Activated CD4-positive, CD25-positive, alpha-beta regulatory T cell (primary cell): ENCODE measurements around the gene RGS6.

Experiments
- DNase-seq, 4 experiments: peaks; one replicate each; lab custom pipeline; 2025; lab: John Stamatoyannopoulos, UW

The RGS6 gene

DNA sequence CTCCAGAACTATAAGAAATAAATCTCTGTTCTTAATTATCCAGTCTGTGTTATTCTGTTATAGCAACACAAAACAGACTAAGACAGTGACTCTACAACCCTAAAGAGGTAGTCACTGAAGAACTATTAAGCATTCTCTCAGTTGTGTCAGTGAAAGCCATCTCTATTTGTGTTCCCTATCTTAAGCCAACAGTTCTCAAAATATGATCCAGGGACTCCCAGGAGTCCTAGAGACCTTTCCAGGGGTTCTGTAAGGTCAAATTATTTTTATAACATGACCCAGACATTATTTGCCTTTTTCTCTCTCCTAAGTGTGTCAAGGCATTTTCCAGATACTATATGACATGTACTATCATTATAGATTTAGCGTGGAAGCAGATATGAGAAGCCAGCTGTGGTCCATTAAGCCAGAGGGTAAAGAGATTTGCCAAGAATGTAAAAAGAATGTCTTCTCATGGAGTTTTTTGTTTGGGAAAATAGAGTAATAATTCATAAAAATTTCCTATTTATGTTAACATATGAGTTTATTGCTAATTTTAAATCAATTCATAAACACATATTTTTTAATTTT lies 315.8 kb downstream of the RGS6 start:
- no peak for DNase-seq

DNA sequence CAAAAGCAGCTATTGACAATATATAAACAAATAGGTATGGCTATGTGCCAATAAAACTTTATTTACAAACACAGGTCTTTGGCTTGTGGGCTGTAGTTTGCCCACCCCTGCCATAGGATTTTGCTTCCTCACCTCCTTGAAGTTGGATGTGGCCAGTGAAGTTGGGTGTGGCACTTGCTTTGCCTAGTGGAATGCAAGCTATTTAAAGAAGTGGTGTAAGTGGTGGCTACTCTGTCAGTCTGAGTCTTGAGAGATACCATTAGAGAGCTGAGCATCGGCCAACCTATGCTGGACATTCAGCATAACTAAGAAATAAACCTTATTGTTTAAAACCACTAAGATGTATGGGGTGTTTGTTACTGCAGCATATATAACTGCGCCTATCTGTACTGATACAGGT lies 321.3 kb downstream of the RGS6 start:
- DNase-seq = no peak

DNA sequence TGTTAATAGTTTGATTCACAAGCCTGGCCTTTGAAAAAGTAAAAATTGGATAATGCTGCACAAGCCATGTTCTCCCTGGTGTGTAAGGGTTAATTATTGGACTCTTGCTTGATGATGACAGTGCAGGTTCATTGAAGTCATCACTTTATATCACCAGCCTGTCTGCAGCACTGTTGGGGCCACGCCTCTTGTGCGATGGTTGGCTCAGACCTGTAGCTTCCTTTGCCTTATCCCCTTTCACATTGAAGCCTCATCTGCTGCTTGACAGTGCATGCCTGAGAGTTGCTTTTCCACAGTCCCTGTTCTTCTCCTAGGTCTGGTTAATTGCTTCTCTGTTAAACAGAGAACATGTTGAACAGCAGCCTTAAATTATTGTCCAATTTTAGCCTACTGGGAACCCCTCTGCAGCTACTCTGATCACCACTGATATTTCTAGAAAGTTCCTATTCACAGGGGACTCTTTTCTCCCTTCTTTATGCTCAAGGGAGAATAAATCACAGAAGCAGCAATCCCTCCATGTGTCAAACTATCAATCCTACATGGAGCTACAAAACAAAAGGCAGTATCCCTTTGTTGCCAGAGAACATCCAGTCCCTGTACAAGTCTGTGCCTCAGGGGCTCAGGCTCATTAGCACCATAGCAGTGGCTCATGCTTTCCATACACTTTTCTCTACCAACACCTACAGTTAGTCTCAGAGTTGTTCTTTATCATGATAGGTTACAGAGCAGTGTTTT lies 322.1 kb downstream of the RGS6 start:
- DNase-seq = no peak

DNA sequence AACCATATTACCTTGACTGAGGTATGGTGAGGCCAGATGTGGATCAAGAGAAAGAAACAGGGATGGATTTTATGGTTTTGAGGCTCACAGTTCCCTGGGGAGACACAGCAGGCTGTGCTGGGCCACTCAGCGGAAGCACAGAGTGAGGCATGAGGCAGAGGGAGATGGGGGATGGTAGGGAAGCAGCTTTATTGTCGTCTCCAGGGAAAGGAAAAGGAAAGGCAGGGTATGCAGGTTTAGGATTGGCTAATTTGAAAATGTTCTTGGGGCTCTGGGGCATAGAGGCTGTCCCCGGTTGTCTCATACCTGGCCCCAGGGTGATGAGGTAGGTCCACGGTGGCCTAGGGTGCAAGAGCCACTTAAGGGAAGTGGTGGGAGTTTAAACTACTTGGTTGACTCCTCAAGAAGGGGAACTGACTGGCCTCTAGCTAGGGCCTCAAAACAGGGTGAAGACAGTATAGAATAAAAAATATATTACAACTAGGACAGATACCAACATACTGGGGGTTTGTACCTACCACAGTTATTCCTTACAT lies 322.8 kb downstream of the RGS6 start:
- no peak for DNase-seq

DNA sequence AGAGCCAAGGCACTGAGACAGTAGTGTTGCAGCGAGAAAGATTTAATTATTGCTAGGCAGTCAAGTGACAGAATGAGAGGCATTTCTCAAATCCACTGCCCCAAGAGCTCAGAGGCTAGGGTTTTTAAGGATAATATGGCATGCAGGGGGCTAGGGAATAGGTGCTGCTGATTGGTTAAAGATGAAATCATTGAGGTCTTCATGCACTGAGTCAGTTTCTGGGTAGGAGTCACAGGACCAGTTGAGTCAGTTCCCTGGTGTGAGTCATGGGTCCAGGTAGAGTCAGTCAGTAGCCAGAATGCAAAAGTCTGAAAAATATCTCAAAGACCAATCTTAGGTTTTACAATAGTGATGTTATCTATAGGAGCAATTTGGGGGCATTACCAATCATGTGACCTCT lies 323.8 kb downstream of the RGS6 start:
- DNase-seq = no peak

DNA sequence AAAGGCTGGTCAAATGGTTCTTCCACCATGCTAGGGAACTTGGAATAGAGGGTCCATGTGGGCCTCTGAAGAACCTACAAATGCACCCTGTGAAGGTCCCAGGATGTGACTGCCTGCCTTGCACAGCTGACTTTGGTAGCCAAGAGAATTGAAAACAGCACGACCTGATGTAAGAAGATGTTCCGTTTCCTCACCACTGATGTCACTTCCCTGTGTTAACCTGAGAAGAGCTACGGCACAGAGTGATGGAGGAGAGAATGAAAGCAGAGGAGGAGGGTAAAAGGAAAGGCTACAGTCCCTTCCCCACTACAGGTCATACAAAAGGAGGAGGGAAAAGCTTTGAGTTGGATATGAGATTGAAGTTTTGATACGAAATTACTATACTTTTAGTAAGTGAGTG lies 328.8 kb downstream of the RGS6 start:
- no peak for DNase-seq

DNA sequence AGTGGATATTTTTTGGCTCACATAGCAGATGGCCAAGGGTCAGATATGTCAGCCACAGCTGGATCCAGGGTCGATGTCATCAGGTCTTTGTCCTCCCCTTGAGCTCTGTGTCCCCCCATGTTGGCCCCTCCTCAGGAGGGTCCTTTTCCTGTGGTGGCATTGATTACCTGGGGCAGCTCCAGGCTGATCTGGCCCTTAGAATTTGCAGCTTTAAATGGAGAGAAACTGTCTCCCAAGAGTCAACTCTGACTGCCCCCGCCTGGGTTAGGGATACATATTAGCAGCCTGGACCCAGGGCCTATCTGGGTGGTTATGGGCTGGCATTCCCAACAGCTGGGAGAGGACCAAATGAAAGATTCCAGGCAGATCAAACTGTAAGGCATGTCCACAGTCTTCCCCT lies 330.5 kb downstream of the RGS6 start:
- DNase-seq = no peak

DNA sequence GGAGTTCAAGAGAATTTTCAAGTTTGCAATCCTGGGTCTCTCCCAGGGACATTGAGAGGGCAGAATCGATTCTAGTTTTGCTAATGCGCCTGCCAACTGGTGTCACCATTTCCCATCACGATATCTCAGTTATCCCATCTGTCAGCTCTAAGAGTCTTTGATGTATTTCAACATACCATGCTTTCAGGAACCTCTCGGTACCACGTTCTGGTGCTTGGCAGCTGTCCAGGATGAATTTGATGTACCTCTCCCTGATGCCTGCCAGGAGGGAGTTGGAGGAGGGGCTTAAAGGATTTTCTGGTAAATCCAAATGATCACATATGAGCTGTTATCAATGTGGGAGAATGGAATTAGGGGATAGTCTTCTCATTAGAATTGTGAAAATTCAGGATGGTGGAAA lies 332.5 kb downstream of the RGS6 start:
- DNase-seq = no peak

DNA sequence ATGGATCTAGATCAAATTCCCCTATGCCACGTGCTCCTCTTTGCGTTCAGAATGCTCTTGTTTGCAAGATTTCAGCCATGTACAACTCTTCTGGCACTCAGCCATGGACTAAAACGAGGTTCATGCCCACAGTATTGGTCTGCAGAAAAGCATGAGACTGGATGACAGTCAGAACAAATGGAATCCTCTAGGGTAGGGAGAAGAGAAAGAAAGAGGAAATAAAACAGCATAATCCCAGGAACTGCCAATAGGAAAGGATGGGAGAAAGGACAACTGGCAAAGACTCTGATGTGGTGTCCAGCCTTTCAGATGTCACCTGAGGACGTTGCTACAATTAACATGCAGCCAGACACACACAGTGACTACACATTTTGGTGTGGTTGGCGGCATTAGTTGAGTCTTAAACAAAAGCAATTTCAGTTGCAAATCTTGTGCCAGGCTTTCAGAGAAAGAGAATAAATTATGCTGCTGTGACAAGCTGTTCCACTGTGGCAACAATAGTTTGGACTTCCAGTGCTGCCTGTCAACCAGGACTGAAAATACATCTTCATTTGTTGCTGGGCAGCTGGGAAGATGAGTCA lies 338.0 kb downstream of the RGS6 start:
- no peak for DNase-seq

DNA sequence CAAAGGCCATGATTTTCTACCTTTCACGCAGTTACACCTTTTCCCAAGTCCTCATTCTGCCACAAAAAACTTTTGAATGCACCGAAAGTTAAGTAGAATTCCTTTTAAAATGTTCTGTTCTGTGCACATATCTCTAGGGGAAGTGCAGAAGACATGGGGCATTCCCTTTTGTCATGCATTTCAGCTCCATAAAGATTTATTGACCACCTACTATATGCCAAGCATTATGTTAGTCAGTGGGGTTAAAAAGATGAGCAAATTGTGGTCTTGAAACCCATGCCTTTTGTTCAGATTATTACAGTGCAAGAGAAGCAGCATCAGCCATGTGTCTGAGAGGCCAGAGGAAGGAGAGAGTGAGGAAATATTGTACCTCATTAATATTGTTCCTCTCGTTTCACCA lies 338.5 kb downstream of the RGS6 start:
- no peak for DNase-seq

DNA sequence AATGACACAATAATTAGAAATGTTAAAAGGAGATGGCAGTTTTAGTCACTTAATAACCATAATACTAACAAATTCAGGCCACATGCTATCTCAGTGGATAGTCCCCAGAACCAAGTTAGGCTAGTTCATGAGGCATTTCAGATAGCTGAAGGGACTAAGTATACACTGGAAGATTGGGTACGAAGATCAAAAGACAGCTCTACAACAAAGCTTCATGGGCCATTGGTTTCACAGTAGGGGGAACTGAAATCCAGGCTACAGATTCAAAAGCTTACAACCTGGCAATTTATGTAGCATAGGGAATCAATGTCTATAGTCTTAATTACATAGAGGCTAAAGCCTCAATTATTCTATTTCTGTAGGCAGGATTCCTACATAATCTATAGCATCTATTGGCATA lies 343.0 kb downstream of the RGS6 start:
- no peak for DNase-seq

DNA sequence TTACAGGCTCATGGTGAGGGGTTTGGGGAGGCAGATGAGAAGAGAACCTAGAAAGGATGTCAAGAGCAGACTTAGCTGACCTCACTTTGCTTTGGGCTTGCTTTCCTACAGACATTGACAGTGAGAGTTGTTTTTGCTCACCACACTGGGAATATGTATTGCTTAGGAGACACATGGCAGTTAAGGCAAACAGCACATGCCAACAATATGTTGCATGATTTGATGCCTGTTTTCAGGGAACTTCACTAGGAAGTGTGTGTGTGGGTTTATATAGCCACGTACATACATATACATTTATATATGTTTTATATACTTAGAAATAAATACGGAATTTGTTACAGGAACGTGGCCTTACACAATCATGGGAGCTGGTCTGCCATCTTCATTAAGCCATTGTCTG lies 346.1 kb downstream of the RGS6 start:
- DNase-seq = no peak

DNA sequence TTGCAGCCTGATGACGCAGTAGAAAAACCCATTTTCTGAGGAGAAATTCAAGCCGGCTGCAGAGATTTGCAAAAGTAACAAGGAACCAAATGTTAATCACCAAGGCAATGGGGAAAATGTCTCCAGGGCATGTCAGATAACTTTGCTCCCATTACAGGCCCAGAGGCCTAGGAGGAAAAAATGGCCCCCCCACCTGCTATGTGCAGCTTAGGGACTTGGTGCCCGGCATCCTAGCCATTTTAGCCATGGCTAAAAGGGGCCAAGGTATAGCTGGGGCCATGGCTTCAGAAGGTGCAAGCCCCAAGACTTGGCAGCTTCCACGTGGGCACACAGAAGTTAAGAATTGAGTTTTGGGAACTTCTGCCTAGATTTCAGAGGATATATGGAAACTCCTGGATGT lies 351.9 kb downstream of the RGS6 start:
- DNase-seq = no peak

DNA sequence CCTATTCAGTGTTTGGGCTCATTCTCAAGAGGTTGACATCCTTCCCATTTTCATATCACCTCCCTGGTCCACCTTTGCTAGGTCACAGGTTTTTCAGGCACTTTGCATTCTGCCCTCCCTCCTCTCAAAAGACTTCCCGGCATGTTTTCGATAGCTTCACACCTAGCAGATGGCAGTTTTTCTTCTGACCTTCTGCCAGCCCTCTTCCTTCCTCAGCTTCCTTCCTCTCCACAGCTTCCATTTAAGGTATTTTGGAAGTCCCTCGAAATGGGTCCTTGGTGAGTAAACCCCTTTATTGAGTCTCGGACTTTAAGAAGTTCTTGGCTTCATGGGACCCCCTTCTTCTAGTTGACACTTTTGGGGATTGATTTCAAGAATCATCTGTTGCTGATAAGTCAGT lies 358.0 kb downstream of the RGS6 start:
- no peak for DNase-seq

DNA sequence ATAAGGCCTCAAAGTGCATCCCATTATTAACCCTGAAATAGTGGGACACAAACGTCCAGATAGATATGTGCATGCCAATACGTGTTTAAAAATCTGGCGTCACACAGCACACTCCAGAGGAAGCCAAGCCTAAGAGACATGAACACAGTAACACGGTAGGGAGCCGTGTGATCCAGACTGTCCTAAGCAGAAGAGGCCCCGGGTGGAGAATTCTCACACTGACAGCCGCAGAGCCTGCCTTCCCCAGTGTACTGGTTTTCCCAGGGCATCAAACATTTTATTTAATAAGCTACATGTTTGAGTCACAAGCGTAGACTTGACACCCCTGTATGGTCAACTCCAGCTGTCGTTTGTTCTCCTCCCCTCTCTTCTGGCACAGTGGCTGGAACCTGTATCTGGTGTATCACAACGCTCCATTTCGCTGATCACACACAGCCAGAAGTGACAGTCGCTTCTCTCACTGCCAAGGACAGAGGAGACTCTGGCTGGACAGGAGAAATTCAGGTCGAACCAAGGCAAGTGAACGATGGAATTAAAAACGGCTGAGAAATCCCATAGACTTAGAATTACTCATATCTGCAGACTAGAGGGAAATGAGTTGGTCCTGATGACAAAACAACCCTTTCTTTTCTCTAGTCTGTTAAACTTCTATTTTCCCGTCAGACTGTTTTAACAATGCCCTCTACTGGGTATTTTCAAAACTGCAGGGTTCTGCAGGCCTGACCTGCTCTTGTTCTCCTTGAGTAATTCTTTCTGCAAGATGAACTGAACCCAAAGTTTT lies 359.9 kb downstream of the RGS6 start:
- DNase-seq = no peak

DNA sequence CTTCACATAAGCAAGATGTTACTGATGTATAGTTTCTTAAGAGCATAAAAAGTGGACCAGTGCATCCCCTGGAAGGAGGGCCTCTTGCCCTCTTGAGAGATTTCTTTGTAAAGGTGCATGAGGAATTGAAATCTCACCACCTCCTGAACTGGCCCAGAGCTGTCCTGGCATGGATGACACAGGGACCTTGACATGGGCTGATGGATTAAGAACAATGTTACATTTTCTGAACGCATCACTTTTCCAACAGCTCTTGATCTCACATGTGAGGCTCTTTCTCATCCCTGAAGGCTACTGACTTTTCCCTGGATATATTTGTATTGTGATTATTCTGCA lies 360.4 kb downstream of the RGS6 start:
- no peak for DNase-seq

DNA sequence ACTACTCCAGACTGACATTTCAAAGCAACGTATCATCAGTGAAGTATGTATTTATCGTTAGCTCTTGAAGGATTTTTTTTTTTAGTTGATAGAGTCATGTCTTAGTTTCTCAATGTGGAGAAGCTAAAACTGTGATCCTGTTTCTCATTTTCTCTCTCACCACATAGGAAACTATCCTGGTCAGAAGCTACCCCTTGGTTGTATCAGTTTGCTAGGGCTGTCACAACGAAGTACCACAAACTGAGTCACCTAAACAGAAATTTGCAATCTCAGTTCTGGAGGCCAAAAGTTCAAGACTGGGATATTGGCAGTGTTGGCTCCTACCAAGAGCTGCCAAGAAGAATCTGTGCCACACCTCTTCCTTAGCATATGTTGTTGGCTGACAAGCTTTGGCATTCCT lies 369.1 kb downstream of the RGS6 start:
- DNase-seq = no peak

DNA sequence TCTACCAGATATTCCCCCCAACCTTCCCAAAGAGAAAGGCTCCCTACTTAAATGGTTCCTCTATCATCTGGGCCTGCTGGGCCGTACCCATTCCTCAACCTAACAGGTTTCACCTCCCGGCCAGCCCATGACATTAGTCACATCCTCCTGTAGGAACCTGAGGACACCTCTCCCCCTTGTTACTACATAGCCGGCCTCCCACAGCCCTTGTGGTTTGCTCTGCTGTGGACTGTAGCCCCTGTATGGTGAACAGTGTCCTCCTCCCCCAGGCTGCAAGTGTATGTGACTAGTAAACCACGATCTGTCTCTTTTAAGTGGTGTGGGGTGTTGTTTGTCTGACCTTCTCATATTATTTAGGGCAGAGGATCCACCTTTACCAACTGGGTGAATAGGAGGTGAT lies 371.7 kb downstream of the RGS6 start:
- DNase-seq = no peak

DNA sequence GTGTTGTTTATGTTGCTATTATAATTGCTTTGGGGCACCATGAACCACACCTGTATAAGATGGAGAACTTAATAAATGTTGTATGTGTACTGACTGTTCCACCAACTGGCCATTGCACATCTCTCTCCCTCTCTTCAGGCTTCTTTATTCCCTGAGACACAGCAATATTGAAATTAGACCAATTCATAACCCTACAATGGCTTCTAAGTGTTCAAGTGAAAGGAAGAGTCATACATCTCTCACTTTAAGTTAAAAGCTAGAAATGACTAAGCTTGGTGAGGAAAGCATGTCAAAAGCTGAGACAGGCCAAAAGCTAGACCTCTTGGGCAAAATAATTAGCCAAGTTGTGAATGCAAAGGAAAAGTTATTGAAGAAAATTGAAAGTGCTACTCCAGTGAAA lies 373.3 kb downstream of the RGS6 start:
- DNase-seq = no peak

DNA sequence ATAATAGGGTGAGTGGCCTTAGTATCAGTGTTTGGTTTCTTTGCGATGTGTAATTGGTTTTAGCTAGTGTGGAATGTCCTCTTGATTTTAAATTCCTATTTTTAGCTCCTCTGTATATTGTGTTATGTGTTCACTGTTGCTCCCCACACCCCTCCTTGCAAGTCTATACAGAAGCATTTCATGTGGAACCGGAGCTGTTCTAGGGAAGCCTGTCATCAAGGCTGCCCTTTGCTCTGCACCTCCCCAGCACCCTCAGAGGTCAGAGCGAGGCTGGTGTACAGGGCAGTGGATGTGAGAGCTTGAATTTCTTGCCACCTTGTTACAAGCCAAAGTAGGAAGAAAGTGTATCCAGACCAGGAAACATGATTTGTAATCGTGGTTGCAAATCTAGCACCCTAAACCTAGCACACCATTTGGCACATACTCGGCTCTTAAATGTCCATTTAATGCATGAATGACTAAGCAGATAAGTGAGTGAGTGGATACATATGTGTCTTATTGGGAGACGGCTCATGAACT lies 376.8 kb downstream of the RGS6 start:
- no peak for DNase-seq

DNA sequence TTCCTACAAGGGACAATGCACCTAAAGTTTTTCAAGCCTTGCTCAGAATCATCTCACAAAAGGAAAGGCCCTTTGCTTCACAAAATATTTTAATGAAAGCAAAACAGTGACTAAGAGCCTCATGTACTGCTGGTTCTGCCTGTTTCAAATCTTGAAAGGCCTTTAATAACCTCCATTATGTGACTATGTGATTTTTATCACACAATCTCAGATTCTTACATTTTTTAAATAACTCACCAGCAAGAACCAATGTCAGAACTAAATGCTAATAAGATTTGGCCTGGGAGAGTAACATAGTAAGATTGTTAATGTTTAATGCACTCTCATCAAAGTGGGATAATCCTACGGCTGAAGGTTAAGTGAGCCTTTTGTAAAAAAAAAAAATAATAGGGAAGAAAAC lies 378.9 kb downstream of the RGS6 start:
- DNase-seq = no peak

DNA sequence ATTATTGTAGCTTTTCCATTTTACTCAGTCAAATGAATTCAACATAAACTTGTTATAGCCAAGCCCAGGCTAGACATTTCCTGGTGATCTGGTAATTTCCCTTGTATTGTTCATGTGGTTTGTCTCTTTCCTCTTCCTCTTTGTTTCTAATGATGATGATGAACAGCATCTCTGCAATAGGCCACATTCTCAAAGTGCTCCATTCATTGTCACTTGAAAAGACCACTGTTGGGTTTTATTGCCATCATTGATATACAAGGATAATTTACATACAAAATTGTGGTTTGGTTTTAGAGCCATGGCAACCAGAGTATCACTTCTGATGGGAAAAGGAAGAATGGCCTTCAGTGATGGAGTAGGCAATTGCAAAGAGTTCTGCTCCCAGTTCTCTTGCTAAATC lies 379.3 kb downstream of the RGS6 start:
- no peak for DNase-seq
